H9 (cell line): Measurements from ENCODE around the gene WDR7. TPM values are rescaled to one million over a fixed set of nuclear protein-coding genes. Genes with fewer than 3 reads are reported as not detected.

Experiments used
- DNase-seq: peaks from one replicate; pipeline ENCODE4 v3.0.0-alpha.2; 2017
- H2AFZ ChIP-seq: one replicate; pipeline ENCODE4 v1.6.1; 2013; ENCODE audit warnings: mild to moderate bottlenecking, low read length, control low read depth, moderate library complexity
- H2AK5ac ChIP-seq: 2 replicates; pipeline ENCODE4 v1.6.1; 2013; ENCODE audit warnings: low read length, control low read depth, mixed read lengths; ENCODE audit not compliant: insufficient read length
- H2BK120ac ChIP-seq: one replicate; pipeline ENCODE4 v1.6.1; 2013; ENCODE audit warnings: low read depth, mild to moderate bottlenecking, low read length, control low read depth, inconsistent platforms; ENCODE audit not compliant: poor library complexity, severe bottlenecking
- H2BK12ac ChIP-seq: 2 replicates; pipeline ENCODE4 v1.6.1; 2013; ENCODE audit warnings: low read length, control low read depth, mixed read lengths, low read depth; ENCODE audit not compliant: insufficient read length
- H2BK15ac ChIP-seq: 2 replicates; pipeline ENCODE4 v1.6.1; 2013; ENCODE audit warnings: low read depth, low read length, control low read depth
- H2BK20ac ChIP-seq: one replicate; pipeline ENCODE4 v1.6.1; 2013; ENCODE audit warnings: low read depth, mild to moderate bottlenecking, low read length, control low read depth, inconsistent platforms; ENCODE audit not compliant: poor library complexity, severe bottlenecking
- H2BK5ac ChIP-seq: 2 replicates; pipeline ENCODE4 v1.6.1; 2013; ENCODE audit warnings: low read length, control low read depth, mixed read lengths; ENCODE audit not compliant: insufficient read length
- H3K14ac ChIP-seq: 2 replicates; pipeline ENCODE4 v1.6.1; 2013; ENCODE audit warnings: low read length, control low read depth; ENCODE audit not compliant: insufficient read depth
- H3K18ac ChIP-seq: 2 replicates; pipeline ENCODE4 v1.6.1; 2013; ENCODE audit warnings: low read depth, mild to moderate bottlenecking, mixed read lengths, low read length, control low read depth; ENCODE audit not compliant: insufficient read length
- H3K23ac ChIP-seq: 2 replicates; pipeline ENCODE4 v1.6.1; 2013; ENCODE audit warnings: low read length, control low read depth, mixed read lengths, low read depth; ENCODE audit not compliant: insufficient read length
- H3K23me2 ChIP-seq: 2 replicates; pipeline ENCODE4 v1.6.1; 2013; ENCODE audit warnings: low read depth, mild to moderate bottlenecking, mixed read lengths, low read length, control low read depth; ENCODE audit not compliant: insufficient read length, poor library complexity, severe bottlenecking
- H3K27ac ChIP-seq: 2 replicates; pipeline ENCODE4 v1.5.1; 2013; ENCODE audit warnings: low read length, control low read depth, mixed read lengths, low read depth; ENCODE audit not compliant: insufficient read length
- H3K27me3 ChIP-seq: 2 replicates; pipeline ENCODE4 v1.6.1; 2013; ENCODE audit warnings: low read length, control low read depth, inconsistent platforms; ENCODE audit not compliant: insufficient read depth
- H3K4ac ChIP-seq: 2 replicates; pipeline ENCODE4 v1.6.1; 2013; ENCODE audit warnings: low read depth, mild to moderate bottlenecking, control low read depth, inconsistent platforms, low read length, moderate library complexity
- H3K4me1 ChIP-seq: 2 replicates; pipeline ENCODE4 v1.6.1; 2013; ENCODE audit warnings: low read length, control low read depth, inconsistent platforms; ENCODE audit not compliant: insufficient read depth
- H3K4me2 ChIP-seq: 2 replicates; pipeline ENCODE4 v1.6.1; 2013; ENCODE audit warnings: low read length, control low read depth, mixed read lengths; ENCODE audit not compliant: insufficient read length, insufficient read depth
- H3K56ac ChIP-seq: 2 replicates; pipeline ENCODE4 v1.6.1; 2013; ENCODE audit warnings: low read depth, mild to moderate bottlenecking, mixed read lengths, low read length, control low read depth; ENCODE audit not compliant: insufficient read length
- H3K79me1 ChIP-seq: 2 replicates; pipeline ENCODE4 v1.6.1; 2013; ENCODE audit warnings: low read depth, mild to moderate bottlenecking, moderate library complexity, low read length, control low read depth, inconsistent platforms; ENCODE audit not compliant: insufficient read depth, poor library complexity, severe bottlenecking
- H3K79me2 ChIP-seq: 2 replicates; pipeline ENCODE4 v1.6.1; 2013; ENCODE audit warnings: low read length, control low read depth, inconsistent platforms; ENCODE audit not compliant: insufficient read depth
- H3K9ac ChIP-seq: 2 replicates; pipeline ENCODE4 v1.6.1; 2013; ENCODE audit warnings: low read length, control low read depth, mixed read lengths; ENCODE audit not compliant: insufficient read length; ENCODE audit errors: extremely low read depth
- H3K9me3 ChIP-seq: one replicate; pipeline ENCODE4 v1.6.1; 2013; ENCODE audit warnings: low read depth, low read length, inconsistent platforms; ENCODE audit not compliant: control insufficient read depth
- H3T11ph ChIP-seq: one replicate; pipeline ENCODE4 v1.6.1; 2013; ENCODE audit warnings: mild to moderate bottlenecking, low read length, control low read depth, inconsistent platforms
- H4K20me1 ChIP-seq: one replicate; pipeline ENCODE4 v1.6.1; 2013; ENCODE audit not compliant: control insufficient read depth, insufficient read length, insufficient read depth
- H4K5ac ChIP-seq: 2 replicates; pipeline ENCODE4 v1.6.1; 2013; ENCODE audit warnings: low read depth, mild to moderate bottlenecking, mixed read lengths, low read length, control low read depth; ENCODE audit not compliant: insufficient read length
- H4K8ac ChIP-seq: replicated peaks from 2 replicates; pipeline ENCODE4 v1.6.1; 2013; ENCODE audit warnings: low read length, control low read depth, mixed read lengths, low read depth; ENCODE audit not compliant: insufficient read length
- H4K91ac ChIP-seq: 2 replicates; pipeline ENCODE4 v1.6.1; 2013; ENCODE audit warnings: low read depth, mild to moderate bottlenecking, moderate library complexity, mixed read lengths, low read length, control low read depth; ENCODE audit not compliant: insufficient read length
- H3K27ac Mint-ChIP-seq, 3 experiments: 2 replicates in 2 of 3; 3 replicates in 1 of 3; pipeline ENCODE4 v1.8.0; 2020 to 2021; ENCODE audit warnings: mixed read lengths in 3 of 3, mild to moderate bottlenecking in 1 of 3, moderate library complexity in 1 of 3
- H3K27me3 Mint-ChIP-seq: 2 replicates; pipeline ENCODE4 v1.8.0; 2021; ENCODE audit warnings: low read depth, mild to moderate bottlenecking, moderate library complexity, mixed read lengths
- H3K36me3 Mint-ChIP-seq, 3 experiments: 2 replicates in 2 of 3; 3 replicates in 1 of 3; pipeline ENCODE4 v1.8.0; 2020 to 2021; ENCODE audit warnings: low read depth in 3 of 3, mixed read lengths in 3 of 3; ENCODE audit not compliant: insufficient read depth in 1 of 3
- H3K4me1 Mint-ChIP-seq, 2 experiments: 2 replicates each; pipeline ENCODE4 v1.8.0; 2020; ENCODE audit warnings: mixed read lengths in 2 of 2
- H3K4me3 Mint-ChIP-seq, 2 experiments: 2 replicates in 1 of 2; 3 replicates in 1 of 2; pipeline ENCODE4 v1.8.0; 2020 to 2021; ENCODE audit warnings: mild to moderate bottlenecking in 2 of 2, mixed read lengths in 2 of 2, moderate library complexity in 1 of 2
- H3K9me3 Mint-ChIP-seq, 2 experiments: 2 replicates in 1 of 2; 3 replicates in 1 of 2; pipeline ENCODE4 v1.8.0; 2020; ENCODE audit warnings: mild to moderate bottlenecking in 2 of 2, mixed read lengths in 2 of 2, moderate library complexity in 1 of 2
- WGBS: extraction: QIAGEN DNeasy Blood & Tissue Kit; methylation state at CpG from one replicate; pipeline ENCODE4 v1.1.7; 2013; ENCODE audit warnings: missing lambda C conversion rate, low lambda C conversion rate, mixed read lengths; ENCODE audit not compliant: insufficient read length; ENCODE audit errors: extremely low coverage; 5-methylcytosine and 5-hydroxymethylcytosine counted together
- total RNA-seq: library from RNA; stranded (reverse); gene quantifications from 2 replicates; pipeline ENCODE4 v1.2.1, GENCODE V29; 2021
- TF ChIP-seq, protein P1 (sequence below): fragments of 200-600 bp; sonication (generic); conservative IDR thresholded peaks from 3 replicates; pipeline ENCODE4 v1.8.0; 2021; ENCODE audit warnings: antibody characterized with exemption, mild to moderate bottlenecking

WDR7 gene
- total RNA-seq, 1 experiment from 2014 or later = 14.8 TPM

DNA sequence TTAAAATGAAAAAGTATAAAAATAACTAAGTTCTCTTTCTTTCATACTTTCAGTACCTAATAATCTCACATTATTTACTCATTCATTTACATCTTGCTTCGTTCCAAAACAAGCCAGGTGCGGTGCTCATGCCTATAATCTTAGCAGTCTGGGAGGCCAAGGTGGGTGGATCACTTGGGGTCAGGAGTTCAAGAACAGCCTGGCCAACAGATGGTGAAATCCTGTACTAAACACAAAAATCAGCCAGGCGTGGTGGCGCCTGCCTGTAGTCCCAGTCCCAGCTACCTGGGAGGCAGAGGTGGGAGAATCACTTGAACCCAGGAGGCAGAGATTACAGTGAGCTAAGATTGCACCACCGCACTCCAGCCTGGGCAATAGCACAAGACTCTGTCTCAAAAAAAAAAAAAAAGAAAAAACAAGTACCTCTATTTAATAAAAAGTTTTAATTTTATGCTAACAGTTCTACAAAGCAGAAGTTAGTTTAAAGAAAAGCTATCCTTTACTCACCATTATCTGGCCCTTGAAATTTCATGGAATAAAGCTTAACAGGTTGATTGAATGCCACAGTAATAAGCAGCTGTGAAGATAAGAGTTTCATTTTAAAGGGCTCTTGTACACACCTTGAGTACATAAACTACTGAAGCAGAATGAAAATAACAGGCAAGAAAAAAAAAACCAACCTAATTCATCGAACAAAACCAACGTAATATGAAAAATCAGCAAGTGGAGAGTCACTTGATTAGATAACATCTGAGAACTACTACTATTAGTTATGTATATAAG is 35.2 kb upstream of the WDR7 start:
- H3K27ac ChIP-seq = no peak overlapping the region

More for the DNA sequence above, 35.2 kb upstream of the WDR7 start:
- H3K23me2 ChIP-seq = no peaks in the 10 kb centered on the region
- no peak overlapping the region for H3K4me2 ChIP-seq
- DNase-seq = no peak
- Mint-ChIP-seq H3K36me3 (peaks cover 27 to 69% (median 59%) of the 10 kb centered on the region in 3 experiments; a peak in 6 of 7 replicates), H3K4me3 (no peak overlapping the region), H3K27ac (no peak overlapping the region), H3K4me1 (no peaks in the 10 kb centered on the region), H3K27me3 (no peaks in the 10 kb centered on the region), H3K9me3 (no peaks in the 10 kb centered on the region)
- H2BK5ac ChIP-seq = no peak overlapping the region
- TF ChIP-seq, protein P1, sequence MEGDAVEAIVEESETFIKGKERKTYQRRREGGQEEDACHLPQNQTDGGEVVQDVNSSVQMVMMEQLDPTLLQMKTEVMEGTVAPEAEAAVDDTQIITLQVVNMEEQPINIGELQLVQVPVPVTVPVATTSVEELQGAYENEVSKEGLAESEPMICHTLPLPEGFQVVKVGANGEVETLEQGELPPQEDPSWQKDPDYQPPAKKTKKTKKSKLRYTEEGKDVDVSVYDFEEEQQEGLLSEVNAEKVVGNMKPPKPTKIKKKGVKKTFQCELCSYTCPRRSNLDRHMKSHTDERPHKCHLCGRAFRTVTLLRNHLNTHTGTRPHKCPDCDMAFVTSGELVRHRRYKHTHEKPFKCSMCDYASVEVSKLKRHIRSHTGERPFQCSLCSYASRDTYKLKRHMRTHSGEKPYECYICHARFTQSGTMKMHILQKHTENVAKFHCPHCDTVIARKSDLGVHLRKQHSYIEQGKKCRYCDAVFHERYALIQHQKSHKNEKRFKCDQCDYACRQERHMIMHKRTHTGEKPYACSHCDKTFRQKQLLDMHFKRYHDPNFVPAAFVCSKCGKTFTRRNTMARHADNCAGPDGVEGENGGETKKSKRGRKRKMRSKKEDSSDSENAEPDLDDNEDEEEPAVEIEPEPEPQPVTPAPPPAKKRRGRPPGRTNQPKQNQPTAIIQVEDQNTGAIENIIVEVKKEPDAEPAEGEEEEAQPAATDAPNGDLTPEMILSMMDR = no peak
- H2AK5ac ChIP-seq = no peak overlapping the region
- H2BK20ac ChIP-seq = no peak overlapping the region
- H3K18ac ChIP-seq = no peak overlapping the region
- H3K27me3 ChIP-seq = no peaks in the 10 kb centered on the region
- no peak overlapping the region for H3K14ac ChIP-seq
- no peak overlapping the region for H2BK15ac ChIP-seq
- H3K4ac ChIP-seq = no peak overlapping the region
- WGBS = no CpG with 5 or more reads among the region's 7 CpGs
- no peak overlapping the region for H4K8ac ChIP-seq
- no peaks in the 10 kb centered on the region for H3K4me1 ChIP-seq
- H4K5ac ChIP-seq = no peak overlapping the region
- H3K79me1 ChIP-seq = no peaks in the 10 kb centered on the region
- H2BK12ac ChIP-seq = no peak overlapping the region
- no peak overlapping the region for H4K91ac ChIP-seq
- H3K23ac ChIP-seq = no peak overlapping the region
- H3K56ac ChIP-seq = no peak overlapping the region
- H2BK120ac ChIP-seq = no peak overlapping the region
- H3K9ac ChIP-seq = no peak overlapping the region
- H4K20me1 ChIP-seq = no peaks in the 10 kb centered on the region
- no peak overlapping the region for H2AFZ ChIP-seq
- no peak overlapping the region for H3T11ph ChIP-seq
- no peaks in the 10 kb centered on the region for H3K79me2 ChIP-seq
- H3K9me3 ChIP-seq = no peaks in the 10 kb centered on the region
